GM21737 (cell line): Measurements from ENCODE around the gene PDCD6IP.
"Not testable (repeated sequence)": the region's sequence is repeated elsewhere in the genome, so short reads cannot be mapped to it uniquely, and the experiment has no call there.

ENCODE experiments used
- ATAC-seq: cut with Tn5 transposase; IDR thresholded peaks from one replicate; pipeline ENCODE4 v1.9.1; 2021; ENCODE audit warnings: mild to moderate bottlenecking, moderate library complexity; ENCODE audit not compliant: unreplicated experiment

PDCD6IP gene

DNA sequence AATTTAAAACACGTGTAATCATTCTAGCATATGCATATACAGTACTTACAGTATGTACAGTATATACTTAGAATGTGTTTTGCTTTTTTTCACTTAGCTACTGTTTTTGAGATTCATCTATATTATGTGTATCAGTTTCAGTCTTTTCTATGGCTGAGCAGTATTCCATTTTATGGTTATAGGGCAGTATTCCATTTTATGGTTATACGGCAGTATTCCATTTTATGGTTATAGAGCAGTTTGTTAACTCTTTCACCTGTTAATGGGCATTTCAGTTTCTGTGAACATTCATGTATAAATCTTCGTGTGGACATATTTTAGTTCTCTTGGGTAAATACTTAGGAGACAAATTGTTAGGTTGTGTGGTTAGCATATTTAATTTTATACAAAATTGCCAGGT, 40.9 kb downstream of the PDCD6IP start:
- ATAC-seq: no peak

DNA sequence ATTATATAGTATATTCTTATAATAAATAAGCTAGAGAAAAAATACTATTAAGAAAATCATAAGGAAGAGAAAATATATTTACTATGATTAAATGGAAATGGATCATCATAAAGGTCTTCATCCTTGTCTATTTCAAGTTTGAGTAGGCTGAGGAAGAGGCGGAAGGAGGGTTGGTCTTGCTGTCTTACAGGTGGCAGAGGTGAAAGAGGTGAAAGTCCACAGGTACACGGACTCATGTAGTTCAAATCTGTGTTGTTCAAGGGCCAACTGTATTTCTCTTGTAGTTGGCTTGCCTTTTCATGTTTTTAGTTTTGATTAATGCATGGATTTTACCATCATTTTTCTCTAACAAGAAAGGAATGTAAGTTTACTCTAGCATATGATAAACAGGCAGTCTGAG, 41.7 kb downstream of the PDCD6IP start:
- ATAC-seq: no peak

DNA sequence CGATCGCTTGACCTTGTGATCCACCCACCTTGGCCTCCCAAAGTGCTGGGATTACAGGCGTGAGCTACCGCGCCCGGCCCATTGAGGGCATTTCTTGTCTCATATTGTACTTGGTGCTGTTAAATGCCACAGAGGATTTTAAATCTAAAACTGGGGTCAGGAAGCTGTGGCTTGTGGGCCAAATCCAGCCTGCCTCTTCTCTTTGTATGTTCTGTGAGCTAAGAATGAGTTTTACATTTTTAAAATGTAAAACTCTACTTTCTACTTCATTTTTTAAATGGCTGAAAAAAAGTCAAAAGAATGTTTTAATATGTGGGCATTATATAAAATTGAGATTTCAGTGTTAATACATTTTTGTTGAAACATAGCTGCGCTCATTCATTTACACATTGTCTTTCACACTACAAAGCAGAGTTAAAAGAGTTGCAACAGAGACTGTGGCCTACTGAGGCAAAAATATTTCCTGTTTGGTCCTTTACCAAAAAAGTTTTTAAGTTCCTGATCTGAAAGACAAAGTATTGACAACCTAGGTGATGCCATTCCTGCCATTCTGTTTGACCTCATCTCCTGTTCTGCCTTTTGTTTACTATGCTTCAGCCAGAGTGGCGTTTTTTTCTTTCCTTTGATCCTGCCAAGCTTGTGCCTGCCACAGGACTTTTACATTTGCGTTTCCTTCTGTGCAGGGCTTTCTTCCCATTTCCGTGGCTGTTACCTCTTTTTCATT, 50.4 kb downstream of the PDCD6IP start:
- ATAC-seq: no peak

DNA sequence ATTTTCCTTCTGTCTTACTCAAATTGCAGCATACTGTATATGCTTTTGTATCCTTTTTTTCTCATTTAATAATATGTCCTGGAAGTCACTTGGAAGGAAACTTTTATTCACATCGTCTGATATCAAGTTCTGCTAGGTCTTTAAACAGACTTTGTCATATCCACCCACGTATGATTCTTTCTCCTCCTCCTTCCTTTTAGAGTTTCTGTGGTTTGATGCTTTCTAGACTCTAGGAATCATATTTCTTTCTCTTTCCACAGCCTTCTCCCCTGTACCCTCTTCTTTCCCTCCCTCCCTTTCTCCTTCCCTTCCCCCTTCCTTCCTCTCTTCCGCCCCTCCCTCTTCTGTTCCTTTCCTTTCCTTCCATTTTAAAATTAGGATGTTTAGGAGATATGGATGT, 52.2 kb downstream of the PDCD6IP start:
- not testable (repeated sequence) for ATAC-seq

DNA sequence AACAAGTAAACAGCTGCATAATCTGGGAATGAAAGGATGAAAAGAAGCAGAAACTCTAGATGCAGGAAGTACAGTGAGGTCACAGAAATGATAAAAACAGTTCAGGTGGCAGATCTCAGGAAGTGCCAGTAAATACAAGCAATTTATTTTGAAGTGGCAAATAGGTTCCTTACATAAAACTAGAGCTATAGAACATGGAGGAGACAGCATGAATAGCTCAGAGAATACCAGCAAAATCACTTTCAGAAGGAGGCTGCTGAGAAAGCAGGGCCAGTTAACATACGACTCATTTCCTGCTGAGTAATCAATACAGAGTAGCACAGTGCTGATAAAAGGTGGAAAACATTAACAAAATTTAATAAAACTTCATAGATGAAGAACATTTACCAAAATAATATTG, 57.0 kb downstream of the PDCD6IP start:
- ATAC-seq: not testable (repeated sequence)

DNA sequence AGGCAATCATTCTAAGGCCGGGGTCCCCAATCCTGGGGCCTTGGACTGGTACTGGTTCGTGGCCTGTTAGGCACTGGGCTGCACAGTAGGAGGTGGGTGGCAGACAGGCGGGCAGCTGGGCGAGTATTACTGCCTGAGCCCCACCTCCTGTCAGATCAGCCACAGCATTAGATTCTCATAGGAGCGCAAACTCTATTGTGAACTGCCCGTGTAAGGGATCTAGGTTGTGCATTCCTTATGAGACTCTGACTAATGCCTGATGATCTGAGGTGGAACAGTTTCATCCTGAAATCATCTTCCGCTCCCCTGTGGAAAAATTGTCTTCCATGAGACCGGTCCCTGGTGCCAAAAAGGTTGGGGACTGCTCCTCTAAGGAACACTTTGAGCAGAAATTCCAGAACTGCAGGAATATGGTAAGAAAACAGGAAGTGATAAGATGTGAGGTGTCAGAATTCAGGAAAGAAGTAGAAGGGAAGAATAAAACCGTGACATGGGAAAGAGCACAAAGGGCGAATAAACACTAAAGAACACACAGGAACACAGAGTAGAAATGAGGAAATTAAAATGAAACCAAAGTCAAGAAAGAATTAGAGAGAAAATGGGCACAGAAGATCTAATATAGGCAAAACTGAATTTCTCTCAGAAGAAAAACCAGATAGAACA, 57.6 kb downstream of the PDCD6IP start:
- no peak for ATAC-seq

DNA sequence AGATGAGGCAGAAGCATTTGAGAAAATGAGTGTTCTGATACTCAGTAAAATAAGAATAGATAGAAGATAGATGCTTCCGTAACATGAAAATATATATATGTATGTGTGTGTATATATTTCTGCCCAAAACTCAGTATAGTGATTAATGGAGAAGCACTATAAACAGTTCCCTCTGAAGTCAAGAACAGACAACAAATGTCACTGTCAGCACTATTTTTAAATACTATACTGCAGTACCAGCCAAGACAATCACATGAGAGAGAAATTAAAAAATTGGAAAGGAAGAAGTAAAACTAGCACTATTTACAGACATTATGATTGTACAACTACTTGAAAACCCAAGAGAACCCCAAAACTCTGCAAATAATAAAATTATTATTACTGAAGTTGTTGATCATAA, 59.3 kb downstream of the PDCD6IP start:
- not testable (repeated sequence) for ATAC-seq

DNA sequence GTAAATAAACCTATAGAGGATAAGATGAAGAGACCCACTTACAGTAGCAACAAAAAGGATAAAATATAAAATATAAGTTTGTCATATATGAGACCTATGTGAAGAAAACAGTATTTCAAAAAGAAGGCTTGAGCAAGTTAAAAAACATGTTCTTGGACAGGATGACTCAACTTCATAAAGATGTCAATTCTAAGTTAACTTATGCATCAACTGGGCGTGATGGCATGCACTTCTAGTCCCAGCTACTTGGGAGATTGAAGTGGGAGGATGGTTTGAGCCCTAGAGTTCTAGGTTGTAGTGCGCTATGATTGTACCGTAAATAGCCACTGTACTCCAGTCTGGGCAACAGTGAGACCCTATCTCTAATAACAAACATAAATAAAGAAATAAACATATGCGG, 59.7 kb downstream of the PDCD6IP start:
- no peak for ATAC-seq

DNA sequence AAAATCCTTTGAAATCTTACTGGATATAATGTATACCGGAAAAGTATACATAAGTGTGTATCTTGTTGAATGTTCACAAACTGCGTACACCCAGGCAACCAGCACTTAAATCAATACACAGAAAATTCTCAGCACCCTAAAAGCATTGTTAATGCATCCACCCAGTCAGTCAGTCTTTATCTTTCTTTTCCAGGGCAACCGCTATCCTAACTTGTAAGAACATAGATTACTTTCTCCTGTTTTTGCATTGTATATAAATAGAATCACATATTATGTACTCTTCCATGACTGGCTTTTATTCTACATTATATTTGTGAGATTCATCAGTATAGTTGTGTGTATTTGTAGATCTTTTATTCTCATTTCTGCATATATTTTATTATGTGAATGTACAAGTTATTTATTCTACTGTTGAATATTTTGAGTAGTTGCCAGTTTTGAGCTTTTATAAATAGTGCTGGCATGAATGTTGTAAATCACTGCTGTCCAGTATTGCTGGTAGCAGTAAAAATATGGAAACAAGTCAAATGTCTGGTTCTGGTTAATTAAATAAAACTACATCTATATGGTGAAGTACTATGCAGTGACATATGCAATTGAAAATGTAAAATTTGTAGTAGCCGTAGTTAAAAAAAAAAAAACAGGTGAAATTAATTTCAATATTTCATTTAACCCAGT, 62.1 kb downstream of the PDCD6IP start:
- no peak for ATAC-seq

DNA sequence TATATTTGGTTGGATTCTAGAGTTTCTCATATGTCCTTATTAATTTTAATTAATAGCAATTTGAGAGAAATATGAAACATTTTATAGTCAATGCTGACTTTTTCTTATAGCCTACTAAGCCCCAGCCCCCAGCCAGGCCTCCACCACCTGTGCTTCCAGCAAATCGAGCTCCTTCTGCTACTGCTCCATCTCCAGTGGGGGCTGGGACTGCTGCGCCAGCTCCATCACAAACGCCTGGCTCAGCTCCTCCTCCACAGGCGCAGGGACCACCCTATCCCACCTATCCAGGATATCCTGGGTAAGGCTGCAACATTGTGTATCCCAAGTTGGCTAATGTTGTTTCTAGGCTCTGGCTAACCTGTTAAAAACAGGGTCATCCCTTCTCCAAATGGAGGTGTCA, 66.7 kb downstream of the PDCD6IP start:
- ATAC-seq: no peak

DNA sequence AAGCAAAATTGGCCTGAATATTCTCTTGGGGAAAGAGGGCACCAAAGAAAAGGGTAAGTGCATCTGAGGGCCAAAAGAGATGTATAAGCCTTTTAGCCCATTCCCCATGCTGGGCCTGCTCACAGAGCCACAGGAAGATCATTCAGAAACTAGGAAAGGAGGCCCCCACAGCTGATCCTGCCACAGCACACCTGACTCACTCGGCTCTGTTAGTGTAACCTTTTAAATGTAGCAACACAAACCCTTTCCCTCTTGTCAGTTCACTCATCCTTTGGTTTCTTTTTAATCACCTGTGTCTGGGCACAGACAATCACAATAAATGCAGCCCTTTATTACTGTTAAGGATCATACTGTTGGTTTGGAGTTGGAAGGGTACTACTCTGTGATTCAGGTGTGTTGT, 69.9 kb downstream of the PDCD6IP start:
- no peak for ATAC-seq

DNA sequence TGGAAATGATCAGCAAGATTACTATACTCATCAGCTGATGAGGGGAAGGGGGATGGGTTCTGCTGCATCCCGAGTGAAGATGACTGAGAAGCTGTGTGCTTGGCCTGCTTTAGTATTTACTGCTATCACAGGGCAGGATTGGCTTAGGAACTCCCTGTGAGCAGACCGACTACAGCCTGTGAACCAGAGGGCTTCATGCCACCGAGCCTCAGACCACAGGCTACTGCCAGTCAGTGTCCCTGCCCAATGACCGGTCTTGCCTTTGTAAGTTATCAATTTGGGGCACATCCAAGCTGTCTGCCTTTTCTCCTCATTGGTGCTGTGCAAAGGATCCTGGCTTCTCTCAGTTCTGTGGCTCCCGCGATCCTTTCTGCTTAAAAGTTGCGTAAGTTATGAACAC, 71.5 kb downstream of the PDCD6IP start:
- no peak for ATAC-seq

DNA sequence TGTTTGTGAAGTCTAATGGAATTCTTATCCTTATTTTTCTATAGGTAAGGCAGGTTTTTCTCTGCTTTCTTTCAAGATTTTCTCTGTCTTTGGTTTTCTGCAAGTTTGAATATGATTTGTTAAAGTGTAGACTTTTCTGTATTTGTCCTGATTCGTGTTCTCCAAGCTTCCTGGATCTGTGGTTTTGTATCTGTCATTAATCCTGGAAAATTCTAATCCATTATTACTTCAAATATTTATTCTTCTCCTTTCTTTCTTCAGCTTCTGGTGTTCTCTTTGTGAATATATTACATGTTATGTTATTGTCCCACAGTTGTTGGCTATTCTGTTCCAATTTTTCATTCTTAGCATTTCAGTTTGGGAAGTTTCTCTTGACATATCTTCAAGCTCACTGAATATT, 76.4 kb downstream of the PDCD6IP start:
- ATAC-seq: no peak

DNA sequence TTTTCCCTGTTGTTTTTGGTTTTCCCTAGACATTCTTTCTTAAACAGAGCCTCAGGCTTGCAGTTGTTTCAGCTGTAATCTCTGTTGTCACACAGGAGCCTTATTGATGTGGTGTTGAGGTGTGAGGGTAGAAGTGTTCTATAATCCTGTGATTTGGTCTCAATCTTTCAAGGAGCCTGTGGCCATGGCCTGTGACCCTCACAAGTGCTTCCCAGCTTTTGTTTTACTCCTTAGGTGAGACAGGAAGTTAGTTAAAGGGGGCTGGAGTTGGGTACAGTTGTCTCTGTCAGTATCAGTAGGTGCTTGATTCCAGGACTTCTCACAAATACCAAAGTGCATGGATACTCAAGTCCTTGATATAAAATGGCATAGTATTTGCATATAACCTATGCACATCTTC, 77.2 kb downstream of the PDCD6IP start:
- ATAC-seq: no peak

DNA sequence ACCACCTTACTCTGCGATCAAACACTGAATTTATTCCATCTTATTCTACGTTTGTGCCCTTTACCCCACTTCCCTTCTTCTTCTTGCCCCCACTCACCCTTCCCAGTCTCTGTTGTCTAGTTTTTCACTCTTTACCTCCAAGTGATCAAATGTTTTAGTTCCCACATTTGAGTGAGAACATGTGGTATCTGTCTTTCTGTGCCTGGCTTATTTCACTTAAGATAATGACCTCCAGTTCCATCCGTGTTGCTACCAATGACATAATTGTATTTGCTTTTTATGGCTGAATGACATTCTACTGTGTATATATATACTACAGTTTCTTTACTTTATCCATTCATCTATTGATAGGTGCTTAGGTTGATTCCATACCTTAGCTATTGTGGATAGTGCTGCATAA, 78.8 kb downstream of the PDCD6IP start:
- no peak for ATAC-seq

DNA sequence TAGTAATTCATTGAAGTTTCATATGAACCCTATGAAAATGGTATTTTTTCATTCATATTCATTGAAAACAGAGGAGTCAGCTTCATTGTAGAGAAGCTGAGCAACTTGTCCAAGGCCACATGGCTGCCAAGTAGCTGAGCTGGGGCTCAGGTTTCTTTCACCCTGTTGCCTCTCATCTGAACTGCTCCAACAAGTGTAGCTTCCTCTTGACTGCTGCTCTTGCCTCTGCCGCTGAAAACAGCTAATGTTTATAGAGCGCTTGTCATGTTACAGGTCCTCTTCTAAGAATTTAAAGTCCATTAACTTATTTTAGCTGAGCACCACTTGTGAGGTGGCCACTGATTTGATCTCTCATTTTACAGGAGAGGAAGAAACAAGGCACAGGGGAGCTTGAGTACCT, 81.1 kb downstream of the PDCD6IP start:
- ATAC-seq: no peak

DNA sequence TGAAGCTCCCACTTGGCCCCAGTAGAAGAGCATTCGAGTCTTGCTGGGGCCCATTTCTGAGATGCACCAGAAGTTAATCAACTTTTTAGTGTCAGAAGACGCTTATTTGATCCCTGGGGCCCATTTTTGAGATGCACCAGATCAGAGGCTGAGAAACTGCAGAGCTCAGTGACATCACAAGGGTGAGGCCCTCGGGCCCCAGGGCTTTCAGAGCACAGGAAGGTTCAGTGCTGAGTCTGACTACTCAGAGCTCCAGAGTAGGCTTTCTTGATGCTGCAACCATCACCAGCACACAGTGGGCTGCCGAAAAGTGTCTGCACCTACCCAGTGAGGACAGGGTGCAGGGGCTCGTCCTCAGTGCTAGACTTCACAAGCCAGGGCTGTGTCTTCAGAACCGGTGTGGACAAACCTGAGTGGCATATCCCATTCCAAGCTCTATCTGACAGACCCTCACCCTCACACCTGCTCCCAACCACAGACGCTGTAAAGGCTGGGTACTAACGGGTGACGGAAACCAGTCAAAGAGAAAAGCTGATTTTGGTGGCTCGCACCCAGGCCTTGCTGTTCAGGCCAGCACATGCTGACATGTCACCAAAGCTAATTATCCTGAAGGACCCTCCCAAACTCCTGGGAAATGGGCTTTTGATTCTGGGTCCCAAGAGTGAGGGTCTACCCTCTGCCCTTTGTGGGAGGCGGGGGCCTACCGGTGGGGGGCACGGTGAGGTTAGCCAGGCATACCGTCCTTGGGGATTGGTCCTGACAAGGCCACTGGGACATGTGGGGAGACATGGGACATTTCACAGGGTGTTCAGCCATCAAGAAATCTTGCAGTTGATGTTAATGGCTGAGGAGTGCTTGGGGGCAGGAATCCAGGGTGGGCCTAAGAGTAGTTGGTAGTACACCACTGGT, 83.0 kb downstream of the PDCD6IP start:
- ATAC-seq: no peak

DNA sequence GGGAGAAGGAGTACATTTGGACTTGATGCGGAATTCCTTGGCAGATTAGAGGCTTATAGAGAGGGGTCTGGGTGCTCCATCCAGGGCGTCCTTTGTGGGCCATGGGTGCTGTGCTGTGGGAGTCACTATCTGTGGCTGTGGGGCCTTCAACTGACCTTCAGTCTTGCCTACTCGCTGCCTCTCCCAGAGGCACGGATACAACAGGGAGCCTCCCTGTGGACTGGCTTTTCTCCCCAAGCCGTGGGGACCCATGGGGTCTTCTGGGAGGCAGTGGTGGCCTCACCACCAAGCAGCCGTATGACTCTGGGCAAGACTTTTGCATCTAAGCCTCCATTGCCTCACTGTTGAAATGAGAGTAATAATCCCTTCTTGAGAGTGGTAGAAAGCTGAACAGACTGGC, 83.9 kb downstream of the PDCD6IP start:
- no peak for ATAC-seq

DNA sequence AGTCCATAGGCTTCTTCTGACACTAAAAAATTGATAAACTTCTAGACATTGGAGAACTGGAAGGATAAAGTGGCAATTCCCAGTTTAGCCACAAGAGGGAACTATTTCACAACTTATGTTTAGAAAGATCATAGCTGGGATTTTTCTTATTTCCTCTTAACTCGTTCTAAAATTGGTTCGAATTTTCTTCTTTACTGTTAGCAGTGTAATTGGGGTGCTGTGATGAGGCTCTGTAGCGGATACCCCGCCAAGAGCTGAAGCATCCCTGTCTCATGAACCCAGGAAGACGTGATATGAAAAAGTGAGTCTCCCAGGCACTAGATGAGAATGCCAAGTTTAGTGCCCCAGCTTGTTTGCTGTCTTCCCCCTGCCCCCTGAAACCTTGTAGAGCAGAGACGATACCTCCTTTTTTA, 85.1 kb downstream of the PDCD6IP start:
- no peak for ATAC-seq

DNA sequence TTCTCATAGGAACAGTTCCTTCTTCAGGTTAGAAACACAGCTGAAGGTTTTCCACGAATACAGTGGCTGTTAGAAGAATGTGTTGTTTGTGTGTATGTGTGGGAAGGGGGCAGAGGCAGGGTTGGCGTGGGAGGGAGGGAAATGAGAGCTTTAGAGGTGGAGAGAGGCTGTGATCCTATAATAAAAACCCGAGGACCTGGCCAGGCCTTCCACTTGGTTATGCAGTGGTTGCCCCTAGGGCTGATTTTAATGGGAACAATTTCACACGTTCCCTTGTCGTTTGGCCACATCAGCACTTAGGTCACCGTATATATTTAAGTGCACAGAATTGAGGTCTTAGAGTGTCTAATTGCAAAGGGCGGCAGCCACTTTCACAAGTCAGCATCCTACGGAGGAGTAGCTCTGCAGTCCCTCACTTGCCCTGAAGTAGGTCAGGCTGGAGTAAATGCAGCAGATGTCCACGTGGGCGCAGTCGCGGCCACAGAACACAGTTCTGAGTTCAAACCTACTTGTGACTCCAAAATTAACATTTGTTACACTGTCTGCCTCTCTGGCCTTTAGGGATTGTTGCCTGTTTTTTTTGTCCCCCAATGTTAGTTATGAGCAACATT, 85.6 kb downstream of the PDCD6IP start:
- ATAC-seq: no peak

DNA sequence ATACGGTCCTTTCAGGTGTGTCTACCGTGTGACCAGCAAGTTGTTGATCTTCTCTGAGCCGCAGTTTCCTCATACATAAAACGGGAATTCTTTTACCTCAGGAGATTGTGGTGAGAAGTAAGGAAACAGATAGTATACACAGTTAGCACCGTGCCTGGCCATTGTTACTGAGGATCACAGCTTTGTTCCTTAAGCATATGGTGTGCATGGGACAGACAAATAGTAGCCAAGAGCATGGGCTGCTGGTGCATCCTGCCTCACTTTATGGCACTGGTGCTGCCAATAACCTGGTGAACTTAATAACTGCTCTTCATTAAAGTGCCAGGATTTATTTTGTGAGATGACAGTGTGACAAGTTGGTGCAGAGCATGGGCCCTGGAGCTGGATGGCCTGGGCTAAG, 86.3 kb downstream of the PDCD6IP start:
- no peak for ATAC-seq
